K562 (cell line): ENCODE results near the gene ILK. TPM values are rescaled to one million over a fixed set of nuclear protein-coding genes. Genes with fewer than 3 reads are reported as not detected.

Source experiments
- CLOCK ChIP-seq: fragments of 250-450 bp; sonication (Bioruptor Pico); IDR thresholded peaks from 2 replicates; pipeline ENCODE4 v1.4.0; 2020; ENCODE audit warnings: mild to moderate bottlenecking, moderate library complexity, borderline replicate concordance
- EGR1 ChIP-seq: fragments of 450-650 bp; conservative IDR thresholded peaks from 2 replicates; pipeline ENCODE4 v1.6.1; 2017; ENCODE audit warnings: mild to moderate bottlenecking
- ETS1 ChIP-seq: conservative IDR thresholded peaks from 2 replicates; pipeline ENCODE4 v1.6.1; 2011; ENCODE audit warnings: low read depth, mild to moderate bottlenecking, low read length; ENCODE audit not compliant: control insufficient read depth
- ETV5 ChIP-seq: sonication (generic); formaldehyde crosslinking; IDR thresholded peaks from 2 replicates; pipeline ENCODE4 v1.4.0; 2020; ENCODE audit warnings: low read depth, mild to moderate bottlenecking, missing genetic modification reagents
- IRF2 ChIP-seq: sonication (generic); formaldehyde crosslinking; IDR thresholded peaks from 2 replicates; pipeline ENCODE4 v1.8.1; 2022; ENCODE audit warnings: mild to moderate bottlenecking, missing genetic modification reagents
- KAT7 ChIP-seq: sonication (generic); formaldehyde crosslinking; IDR thresholded peaks from 2 replicates; pipeline ENCODE4 v1.8.0; 2022; ENCODE audit warnings: missing genetic modification reagents, mild to moderate bottlenecking, borderline replicate concordance
- MTA1 ChIP-seq: fragments of 450-650 bp; IDR thresholded peaks from 2 replicates; pipeline ENCODE4 v1.6.1; 2017; ENCODE audit warnings: borderline replicate concordance
- MXD1 ChIP-seq: fragments of 250-450 bp; sonication (Bioruptor Pico); IDR thresholded peaks from 2 replicates; pipeline ENCODE4 v1.8.0; 2021; ENCODE audit warnings: borderline replicate concordance, mild to moderate bottlenecking, moderate library complexity; ENCODE audit not compliant: poor library complexity, severe bottlenecking
- NCOA1 ChIP-seq: fragments of 450-650 bp; IDR thresholded peaks from 2 replicates; pipeline ENCODE4 v1.6.1; 2016; ENCODE audit warnings: low read depth
- PPARD ChIP-seq: fragments of 250-450 bp; sonication (Bioruptor Pico); IDR thresholded peaks from 2 replicates; pipeline ENCODE4 v1.8.0; 2022; ENCODE audit warnings: inconsistent platforms, mild to moderate bottlenecking, moderate library complexity
- SRSF9 ChIP-seq: fragments of 200-400 bp; formaldehyde crosslinking; IDR thresholded peaks from 2 replicates; pipeline ENCODE4 v1.6.1; 2017; ENCODE audit warnings: low read depth, low read length, borderline replicate concordance
- TRIM25 ChIP-seq: fragments of 450-650 bp; IDR thresholded peaks from 2 replicates; pipeline ENCODE4 v1.7.0; 2016; ENCODE audit warnings: borderline replicate concordance
- ZNF23 ChIP-seq: fragments of 250-450 bp; sonication (Bioruptor Pico); IDR thresholded peaks from 2 replicates; pipeline ENCODE4 v1.4.0; 2020; ENCODE audit warnings: mild to moderate bottlenecking
- ZNF24 ChIP-seq: fragments of 450-650 bp; IDR thresholded peaks from 2 replicates; pipeline ENCODE4 v1.6.1; 2016
- polyA plus RNA-seq, 8 experiments: library from polyadenylated mRNA; depleted of rRNA in 4 of 8; stranded (reverse) in 5 of 8; unstranded in 3 of 8; fragments of >200 nt; fragmentation: Nextera tagmentation in 2 of 8; fragmentation: Illumina TruSeq in 1 of 8; extraction: Ambion mirVana in 2 of 8; extraction: Trizol in 1 of 8; gene quantifications; 2 replicates each; pipeline versions ENCODE4 v1.2.1 to v1.2.3, GENCODE V29; 2011 to 2014; ENCODE audit warnings: inconsistent platforms in 1 of 8, missing spikeins in 1 of 8
- total RNA-seq, 7 experiments: library from RNA; depleted of rRNA in 6 of 7; stranded (reverse); fragments of >200 nt in 6 of 7; fragmentation: Illumina TruSeq in 2 of 7; extraction: Trizol in 2 of 7; gene quantifications; 2 replicates each; pipeline versions ENCODE4 v1.2.1 to v1.2.3, GENCODE V29; 2011 to 2021; ENCODE audit warnings: low replicate concordance in 1 of 7
- TF ChIP-seq, protein P1 (sequence below): fragments of 250-450 bp; sonication (Bioruptor Pico); IDR thresholded peaks from 2 replicates; pipeline ENCODE4 v1.4.0; 2020; ENCODE audit warnings: mild to moderate bottlenecking, moderate library complexity
- TF ChIP-seq, protein P2 (sequence below): fragments of 450-650 bp; IDR thresholded peaks from 2 replicates; pipeline ENCODE4 v1.7.1; 2018; ENCODE audit warnings: mild to moderate bottlenecking, low read depth; ENCODE audit not compliant: partially characterized antibody

ILK gene
- total and polyA plus RNA-seq, 9 of the 15 experiments (the other 6 are each of a cell fraction or from before 2014, with no cell fraction given), result 43.3 to 95.9 (median 58.9) TPM

- TF ChIP-seq, protein P1, sequence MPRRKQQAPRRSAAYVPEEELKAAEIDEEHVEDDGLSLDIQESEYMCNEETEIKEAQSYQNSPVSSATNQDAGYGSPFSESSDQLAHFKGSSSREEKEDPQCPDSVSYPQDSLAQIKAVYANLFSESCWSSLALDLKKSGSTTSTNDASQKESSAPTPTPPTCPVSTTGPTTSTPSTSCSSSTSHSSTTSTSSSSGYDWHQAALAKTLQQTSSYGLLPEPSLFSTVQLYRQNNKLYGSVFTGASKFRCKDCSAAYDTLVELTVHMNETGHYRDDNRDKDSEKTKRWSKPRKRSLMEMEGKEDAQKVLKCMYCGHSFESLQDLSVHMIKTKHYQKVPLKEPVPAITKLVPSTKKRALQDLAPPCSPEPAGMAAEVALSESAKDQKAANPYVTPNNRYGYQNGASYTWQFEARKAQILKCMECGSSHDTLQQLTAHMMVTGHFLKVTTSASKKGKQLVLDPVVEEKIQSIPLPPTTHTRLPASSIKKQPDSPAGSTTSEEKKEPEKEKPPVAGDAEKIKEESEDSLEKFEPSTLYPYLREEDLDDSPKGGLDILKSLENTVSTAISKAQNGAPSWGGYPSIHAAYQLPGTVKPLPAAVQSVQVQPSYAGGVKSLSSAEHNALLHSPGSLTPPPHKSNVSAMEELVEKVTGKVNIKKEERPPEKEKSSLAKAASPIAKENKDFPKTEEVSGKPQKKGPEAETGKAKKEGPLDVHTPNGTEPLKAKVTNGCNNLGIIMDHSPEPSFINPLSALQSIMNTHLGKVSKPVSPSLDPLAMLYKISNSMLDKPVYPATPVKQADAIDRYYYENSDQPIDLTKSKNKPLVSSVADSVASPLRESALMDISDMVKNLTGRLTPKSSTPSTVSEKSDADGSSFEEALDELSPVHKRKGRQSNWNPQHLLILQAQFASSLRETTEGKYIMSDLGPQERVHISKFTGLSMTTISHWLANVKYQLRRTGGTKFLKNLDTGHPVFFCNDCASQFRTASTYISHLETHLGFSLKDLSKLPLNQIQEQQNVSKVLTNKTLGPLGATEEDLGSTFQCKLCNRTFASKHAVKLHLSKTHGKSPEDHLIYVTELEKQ (CRISPR knock-in tag), result no peak
- 0 out of 2 replicates have a peak, but pooled peaks have one; percentile 35 for TF ChIP-seq ETV5
- no peak for TF ChIP-seq CLOCK (CRISPR knock-in tag)
- no peak for TF ChIP-seq ZNF23 (CRISPR knock-in tag)
- TF ChIP-seq TRIM25, result no peak
- TF ChIP-seq, protein P2, sequence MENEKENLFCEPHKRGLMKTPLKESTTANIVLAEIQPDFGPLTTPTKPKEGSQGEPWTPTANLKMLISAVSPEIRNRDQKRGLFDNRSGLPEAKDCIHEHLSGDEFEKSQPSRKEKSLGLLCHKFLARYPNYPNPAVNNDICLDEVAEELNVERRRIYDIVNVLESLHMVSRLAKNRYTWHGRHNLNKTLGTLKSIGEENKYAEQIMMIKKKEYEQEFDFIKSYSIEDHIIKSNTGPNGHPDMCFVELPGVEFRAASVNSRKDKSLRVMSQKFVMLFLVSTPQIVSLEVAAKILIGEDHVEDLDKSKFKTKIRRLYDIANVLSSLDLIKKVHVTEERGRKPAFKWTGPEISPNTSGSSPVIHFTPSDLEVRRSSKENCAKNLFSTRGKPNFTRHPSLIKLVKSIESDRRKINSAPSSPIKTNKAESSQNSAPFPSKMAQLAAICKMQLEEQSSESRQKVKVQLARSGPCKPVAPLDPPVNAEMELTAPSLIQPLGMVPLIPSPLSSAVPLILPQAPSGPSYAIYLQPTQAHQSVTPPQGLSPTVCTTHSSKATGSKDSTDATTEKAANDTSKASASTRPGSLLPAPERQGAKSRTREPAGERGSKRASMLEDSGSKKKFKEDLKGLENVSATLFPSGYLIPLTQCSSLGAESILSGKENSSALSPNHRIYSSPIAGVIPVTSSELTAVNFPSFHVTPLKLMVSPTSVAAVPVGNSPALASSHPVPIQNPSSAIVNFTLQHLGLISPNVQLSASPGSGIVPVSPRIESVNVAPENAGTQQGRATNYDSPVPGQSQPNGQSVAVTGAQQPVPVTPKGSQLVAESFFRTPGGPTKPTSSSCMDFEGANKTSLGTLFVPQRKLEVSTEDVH, result no peak
- no peak for TF ChIP-seq ETS1
- TF ChIP-seq PPARD, result no peak
- TF ChIP-seq NCOA1, result peak; percentile 56; the same call in 1 of the 2 replicates
- TF ChIP-seq EGR1, result no peak
- no peak for TF ChIP-seq ZNF24
- TF ChIP-seq MXD1 (CRISPR knock-in tag), result no peak
- peak; percentile 75; the same call in 1 of the 2 replicates for TF ChIP-seq MTA1
- no peak for TF ChIP-seq IRF2 (CRISPR knock-in tag)
- TF ChIP-seq SRSF9, result no peak
- TF ChIP-seq KAT7 (CRISPR knock-in tag), result no peak
Observed at GRCh38 chr11:6650980-6651379, 47.4 kb downstream of the ILK start (continued).
